WTC11 (cell line): ENCODE results near the gene C11orf65. TPM values are rescaled to one million over a fixed set of nuclear protein-coding genes. Genes with fewer than 3 reads are reported as not detected.

ENCODE experiments used
- ATAC-seq: fragments of 200-7000 bp; cut with Tn5 transposase; 2 replicates; pipeline ENCODE4 v1.10.0; 2021; ENCODE audit warnings: mild to moderate bottlenecking, moderate library complexity
- CTCF ChIA-PET: fragments of 300-600 bp; sonication (Branson Sonifier 250); formaldehyde crosslinking; loops from one replicate; lab custom pipeline; 2021; ENCODE audit warnings: antibody characterized with exemption; lab: Charles Lee
- POLR2A ChIA-PET: fragments of 350-600 bp; sonication (Branson Sonifier 250); formaldehyde crosslinking; loops from one replicate; lab custom pipeline; 2021; ENCODE audit warnings: antibody characterized with exemption; lab: Charles Lee
- DNase-seq: peaks from one replicate; pipeline ENCODE4 v3.0.0; 2021; ENCODE audit warnings: low spot score
- H3K27ac Mint-ChIP-seq: 2 replicates; pipeline ENCODE4 v1.8.0; 2021; ENCODE audit warnings: mixed read lengths
- H3K27me3 Mint-ChIP-seq: 2 replicates; pipeline ENCODE4 v1.8.0; 2021; ENCODE audit warnings: low read depth, mild to moderate bottlenecking, moderate library complexity, mixed read lengths
- H3K36me3 Mint-ChIP-seq: 2 replicates; pipeline ENCODE4 v1.8.0; 2021; ENCODE audit warnings: mixed read lengths
- H3K4me1 Mint-ChIP-seq: 2 replicates; pipeline ENCODE4 v1.8.0; 2022; ENCODE audit warnings: mixed read lengths
- H3K4me3 Mint-ChIP-seq: 2 replicates; pipeline ENCODE4 v1.8.0; 2021; ENCODE audit warnings: mild to moderate bottlenecking, moderate library complexity, mixed read lengths
- H3K9me3 Mint-ChIP-seq: 2 replicates; pipeline ENCODE4 v1.8.0; 2021; ENCODE audit warnings: mixed read lengths
- CBFB ChIP-seq: sonication (generic); formaldehyde crosslinking; IDR thresholded peaks from 2 replicates; pipeline ENCODE4 v1.8.1; 2022; ENCODE audit warnings: mild to moderate bottlenecking, low read depth, missing genetic modification reagents
- EMX1 ChIP-seq: fragments of 250-450 bp; sonication (Bioruptor Pico); IDR thresholded peaks from 2 replicates; pipeline ENCODE4 v1.8.0; 2021; ENCODE audit warnings: mild to moderate bottlenecking
- ESRRA ChIP-seq: sonication (generic); formaldehyde crosslinking; IDR thresholded peaks from 2 replicates; pipeline ENCODE4 v1.8.1; 2022; ENCODE audit warnings: mild to moderate bottlenecking, missing genetic modification reagents, borderline replicate concordance
- FOXJ3 ChIP-seq: sonication (generic); formaldehyde crosslinking; IDR thresholded peaks from 2 replicates; pipeline ENCODE4 v1.9.0; 2021; ENCODE audit warnings: missing genetic modification reagents, mild to moderate bottlenecking, borderline replicate concordance
- GABPB1 ChIP-seq: sonication (generic); formaldehyde crosslinking; IDR thresholded peaks from 2 replicates; pipeline ENCODE4 v1.8.1; 2023; ENCODE audit warnings: mild to moderate bottlenecking, missing genetic modification reagents
- GTF2I ChIP-seq: fragments of 250-450 bp; sonication (Bioruptor Pico); conservative IDR thresholded peaks from 2 replicates; pipeline ENCODE4 v1.4.0; 2021; ENCODE audit warnings: mild to moderate bottlenecking
- JAZF1 ChIP-seq: fragments of 250-450 bp; sonication (Bioruptor Pico); IDR thresholded peaks from 2 replicates; pipeline ENCODE4 v1.9.0; 2021; ENCODE audit warnings: moderate library complexity, mild to moderate bottlenecking, inconsistent platforms
- JUN ChIP-seq: sonication (generic); formaldehyde crosslinking; IDR thresholded peaks from 2 replicates; pipeline ENCODE4 v1.8.0; 2023; ENCODE audit warnings: mild to moderate bottlenecking, missing genetic modification reagents
- NFE2L1 ChIP-seq: sonication (generic); formaldehyde crosslinking; IDR thresholded peaks from 2 replicates; pipeline ENCODE4 v1.8.1; 2023; ENCODE audit warnings: missing genetic modification reagents
- NFYB ChIP-seq: sonication (generic); formaldehyde crosslinking; conservative IDR thresholded peaks from 2 replicates; pipeline ENCODE4 v1.8.0; 2022; ENCODE audit warnings: low read depth, missing genetic modification reagents
- SP1 ChIP-seq: sonication (generic); formaldehyde crosslinking; conservative IDR thresholded peaks from 2 replicates; pipeline ENCODE4 v1.8.1; 2022; ENCODE audit warnings: missing genetic modification reagents
- TEAD1 ChIP-seq: sonication (generic); formaldehyde crosslinking; IDR thresholded peaks from 2 replicates; pipeline ENCODE4 v1.8.0; 2022; ENCODE audit warnings: mild to moderate bottlenecking, missing genetic modification reagents
- TP53 ChIP-seq: sonication (generic); formaldehyde crosslinking; IDR thresholded peaks from 2 replicates; pipeline ENCODE4 v1.8.1; 2023; ENCODE audit warnings: mild to moderate bottlenecking, missing genetic modification reagents
- ZNF121 ChIP-seq: sonication (generic); formaldehyde crosslinking; IDR thresholded peaks from 2 replicates; pipeline ENCODE4 v1.8.0; 2023; ENCODE audit warnings: missing genetic modification reagents
- ZNF138 ChIP-seq: sonication (generic); formaldehyde crosslinking; conservative IDR thresholded peaks from 2 replicates; pipeline ENCODE4 v1.8.1; 2022; ENCODE audit warnings: mild to moderate bottlenecking, moderate library complexity, missing genetic modification reagents
- total RNA-seq: library from RNA; stranded (reverse); gene quantifications from 3 replicates; pipeline ENCODE4 v1.2.3, GENCODE V29; 2021
- TF ChIP-seq, protein P1 (sequence below): fragments of 250-450 bp; sonication (Bioruptor Pico); IDR thresholded peaks from 2 replicates; pipeline ENCODE4 v2.1.2; 2022; ENCODE audit warnings: mild to moderate bottlenecking, moderate library complexity
- TF ChIP-seq, protein P2 (sequence below): sonication (generic); formaldehyde crosslinking; IDR thresholded peaks from 2 replicates; pipeline ENCODE4 v1.8.1; 2023; ENCODE audit warnings: mild to moderate bottlenecking, missing genetic modification reagents
- TF ChIP-seq, protein P3 (sequence below): fragments of 250-450 bp; sonication (Bioruptor Pico); IDR thresholded peaks from 2 replicates; pipeline ENCODE4 v1.9.0; 2021; ENCODE audit warnings: moderate library complexity, mild to moderate bottlenecking, inconsistent platforms, borderline replicate concordance
- TF ChIP-seq, protein P4 (sequence below): sonication (generic); formaldehyde crosslinking; IDR thresholded peaks from 2 replicates; pipeline ENCODE4 v1.8.1; 2022; ENCODE audit warnings: low read depth, missing genetic modification reagents, borderline replicate concordance
- TF ChIP-seq, protein P5 (sequence below): fragments of 250-450 bp; sonication (Bioruptor Pico); IDR thresholded peaks from 2 replicates; pipeline ENCODE4 v1.8.0; 2021; ENCODE audit warnings: mild to moderate bottlenecking
- TF ChIP-seq, protein P6 (sequence below): sonication (generic); formaldehyde crosslinking; IDR thresholded peaks from 2 replicates; pipeline ENCODE4 v1.8.1; 2023; ENCODE audit warnings: mild to moderate bottlenecking, missing genetic modification reagents, moderate library complexity

Gene C11orf65
- total RNA-seq, 1 experiment from 2014 or later, result 0.83 TPM

DNA sequence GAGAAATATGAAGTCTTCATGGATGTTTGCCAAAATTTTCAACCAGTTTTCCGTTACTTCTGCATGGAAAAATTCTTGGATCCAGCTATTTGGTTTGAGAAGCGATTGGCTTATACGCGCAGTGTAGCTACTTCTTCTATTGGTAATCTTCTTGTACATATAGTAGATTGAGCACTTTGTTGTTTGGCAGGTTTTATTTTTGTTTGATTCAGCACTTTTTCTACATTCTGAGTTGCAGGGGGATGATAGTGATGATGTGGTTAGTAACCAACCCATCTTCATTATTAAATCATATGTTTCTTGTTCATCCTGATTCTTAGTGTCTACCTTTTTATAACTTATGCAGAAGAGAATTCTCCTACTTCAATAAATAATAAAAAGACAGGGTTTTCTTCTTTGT lies 121.6 kb downstream of the C11orf65 start (continued):
- TF ChIP-seq ZNF138 (CRISPR knock-in tag), result no peak
- no peak for TF ChIP-seq SP1 (CRISPR knock-in tag)
- TF ChIP-seq JAZF1 (CRISPR knock-in tag), result no peak
- TF ChIP-seq ZNF121 (CRISPR knock-in tag), result no peak
- no peak for TF ChIP-seq NFYB (CRISPR knock-in tag)
- TF ChIP-seq TP53 (CRISPR knock-in tag), result no peak
- TF ChIP-seq, protein P1, sequence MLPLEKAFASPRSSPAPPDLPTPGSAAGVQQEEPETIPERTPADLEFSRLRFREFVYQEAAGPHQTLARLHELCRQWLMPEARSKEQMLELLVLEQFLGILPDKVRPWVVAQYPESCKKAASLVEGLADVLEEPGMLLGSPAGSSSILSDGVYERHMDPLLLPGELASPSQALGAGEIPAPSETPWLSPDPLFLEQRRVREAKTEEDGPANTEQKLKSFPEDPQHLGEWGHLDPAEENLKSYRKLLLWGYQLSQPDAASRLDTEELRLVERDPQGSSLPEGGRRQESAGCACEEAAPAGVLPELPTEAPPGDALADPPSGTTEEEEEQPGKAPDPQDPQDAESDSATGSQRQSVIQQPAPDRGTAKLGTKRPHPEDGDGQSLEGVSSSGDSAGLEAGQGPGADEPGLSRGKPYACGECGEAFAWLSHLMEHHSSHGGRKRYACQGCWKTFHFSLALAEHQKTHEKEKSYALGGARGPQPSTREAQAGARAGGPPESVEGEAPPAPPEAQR (CRISPR knock-in tag), result no peak
- no peak for TF ChIP-seq GABPB1 (CRISPR knock-in tag)
- TF ChIP-seq, protein P2, sequence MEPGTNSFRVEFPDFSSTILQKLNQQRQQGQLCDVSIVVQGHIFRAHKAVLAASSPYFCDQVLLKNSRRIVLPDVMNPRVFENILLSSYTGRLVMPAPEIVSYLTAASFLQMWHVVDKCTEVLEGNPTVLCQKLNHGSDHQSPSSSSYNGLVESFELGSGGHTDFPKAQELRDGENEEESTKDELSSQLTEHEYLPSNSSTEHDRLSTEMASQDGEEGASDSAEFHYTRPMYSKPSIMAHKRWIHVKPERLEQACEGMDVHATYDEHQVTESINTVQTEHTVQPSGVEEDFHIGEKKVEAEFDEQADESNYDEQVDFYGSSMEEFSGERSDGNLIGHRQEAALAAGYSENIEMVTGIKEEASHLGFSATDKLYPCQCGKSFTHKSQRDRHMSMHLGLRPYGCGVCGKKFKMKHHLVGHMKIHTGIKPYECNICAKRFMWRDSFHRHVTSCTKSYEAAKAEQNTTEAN (CRISPR knock-in tag), result no peak
- TF ChIP-seq GTF2I (CRISPR knock-in tag), result no peak
- no peak for TF ChIP-seq EMX1 (CRISPR knock-in tag)
- TF ChIP-seq, protein P3, sequence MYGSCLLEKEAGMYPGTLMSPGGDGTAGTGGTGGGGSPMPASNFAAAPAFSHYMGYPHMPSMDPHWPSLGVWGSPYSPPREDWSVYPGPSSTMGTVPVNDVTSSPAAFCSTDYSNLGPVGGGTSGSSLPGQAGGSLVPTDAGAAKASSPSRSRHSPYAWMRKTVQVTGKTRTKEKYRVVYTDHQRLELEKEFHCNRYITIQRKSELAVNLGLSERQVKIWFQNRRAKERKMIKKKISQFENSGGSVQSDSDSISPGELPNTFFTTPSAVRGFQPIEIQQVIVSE, result no peak

DNA sequence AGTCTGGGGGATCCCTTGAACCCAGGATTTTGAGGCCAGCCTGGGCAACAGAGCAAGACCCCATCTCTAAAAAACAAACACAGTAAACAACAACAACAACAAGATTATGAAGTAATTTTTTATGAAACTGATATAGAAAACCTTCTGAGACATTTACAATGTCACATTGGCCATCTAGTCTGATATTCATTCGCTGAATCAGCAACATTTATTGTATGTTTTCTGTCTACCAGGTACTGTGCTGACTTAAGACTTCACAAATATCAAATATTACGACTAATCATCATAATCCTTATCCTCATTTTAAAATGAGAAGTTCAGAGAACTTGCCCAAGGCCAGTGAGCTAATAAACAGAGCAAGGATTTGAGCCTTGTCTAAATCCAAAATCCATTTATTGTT lies 123.6 kb downstream of the C11orf65 start:
- POLR2A ChIA-PET, result no interaction called here
- ATAC-seq (no peak), DNase-seq (no peak)
- Mint-ChIP-seq H3K4me1 (peaks cover 19% of the 10 kb centered on the region), H3K36me3 (peaks cover 4% of the 10 kb centered on the region), H3K9me3 (no peaks in the 10 kb centered on the region), H3K27me3 (no peaks in the 10 kb centered on the region), H3K4me3 (no peak overlapping the region), H3K27ac (no peak overlapping the region)
- CTCF ChIA-PET, result no interaction called here
- no peak for TF ChIP-seq FOXJ3 (CRISPR knock-in tag)
- no peak for TF ChIP-seq ZNF121 (CRISPR knock-in tag)
- no peak for TF ChIP-seq CBFB (CRISPR knock-in tag)
- TF ChIP-seq, protein P4, sequence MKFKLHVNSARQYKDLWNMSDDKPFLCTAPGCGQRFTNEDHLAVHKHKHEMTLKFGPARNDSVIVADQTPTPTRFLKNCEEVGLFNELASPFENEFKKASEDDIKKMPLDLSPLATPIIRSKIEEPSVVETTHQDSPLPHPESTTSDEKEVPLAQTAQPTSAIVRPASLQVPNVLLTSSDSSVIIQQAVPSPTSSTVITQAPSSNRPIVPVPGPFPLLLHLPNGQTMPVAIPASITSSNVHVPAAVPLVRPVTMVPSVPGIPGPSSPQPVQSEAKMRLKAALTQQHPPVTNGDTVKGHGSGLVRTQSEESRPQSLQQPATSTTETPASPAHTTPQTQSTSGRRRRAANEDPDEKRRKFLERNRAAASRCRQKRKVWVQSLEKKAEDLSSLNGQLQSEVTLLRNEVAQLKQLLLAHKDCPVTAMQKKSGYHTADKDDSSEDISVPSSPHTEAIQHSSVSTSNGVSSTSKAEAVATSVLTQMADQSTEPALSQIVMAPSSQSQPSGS (CRISPR knock-in tag), result no peak
- TF ChIP-seq ESRRA (CRISPR knock-in tag), result no peak
- TF ChIP-seq JUN (CRISPR knock-in tag), result no peak
- TF ChIP-seq JAZF1 (CRISPR knock-in tag), result no peak
- TF ChIP-seq, protein P1 (CRISPR knock-in tag), result no peak
- TF ChIP-seq EMX1 (CRISPR knock-in tag), result no peak
- TF ChIP-seq NFE2L1 (CRISPR knock-in tag), result no peak
- TF ChIP-seq, protein P5, sequence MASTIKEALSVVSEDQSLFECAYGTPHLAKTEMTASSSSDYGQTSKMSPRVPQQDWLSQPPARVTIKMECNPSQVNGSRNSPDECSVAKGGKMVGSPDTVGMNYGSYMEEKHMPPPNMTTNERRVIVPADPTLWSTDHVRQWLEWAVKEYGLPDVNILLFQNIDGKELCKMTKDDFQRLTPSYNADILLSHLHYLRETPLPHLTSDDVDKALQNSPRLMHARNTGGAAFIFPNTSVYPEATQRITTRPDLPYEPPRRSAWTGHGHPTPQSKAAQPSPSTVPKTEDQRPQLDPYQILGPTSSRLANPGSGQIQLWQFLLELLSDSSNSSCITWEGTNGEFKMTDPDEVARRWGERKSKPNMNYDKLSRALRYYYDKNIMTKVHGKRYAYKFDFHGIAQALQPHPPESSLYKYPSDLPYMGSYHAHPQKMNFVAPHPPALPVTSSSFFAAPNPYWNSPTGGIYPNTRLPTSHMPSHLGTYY (CRISPR knock-in tag), result no peak
- TF ChIP-seq TEAD1 (CRISPR knock-in tag), result no peak
- TF ChIP-seq, protein P6, sequence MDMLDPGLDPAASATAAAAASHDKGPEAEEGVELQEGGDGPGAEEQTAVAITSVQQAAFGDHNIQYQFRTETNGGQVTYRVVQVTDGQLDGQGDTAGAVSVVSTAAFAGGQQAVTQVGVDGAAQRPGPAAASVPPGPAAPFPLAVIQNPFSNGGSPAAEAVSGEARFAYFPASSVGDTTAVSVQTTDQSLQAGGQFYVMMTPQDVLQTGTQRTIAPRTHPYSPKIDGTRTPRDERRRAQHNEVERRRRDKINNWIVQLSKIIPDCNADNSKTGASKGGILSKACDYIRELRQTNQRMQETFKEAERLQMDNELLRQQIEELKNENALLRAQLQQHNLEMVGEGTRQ, result no peak
